ENCODE results near the gene GPR33.
A peak's percentile ranks its signal among the peaks of the same experiment; 100 is the strongest.
"Not testable (repeated sequence)": the region's sequence is repeated elsewhere in the genome, so short reads cannot be mapped to it uniquely, and the experiment has no call there.

GPR33 gene

DNA sequence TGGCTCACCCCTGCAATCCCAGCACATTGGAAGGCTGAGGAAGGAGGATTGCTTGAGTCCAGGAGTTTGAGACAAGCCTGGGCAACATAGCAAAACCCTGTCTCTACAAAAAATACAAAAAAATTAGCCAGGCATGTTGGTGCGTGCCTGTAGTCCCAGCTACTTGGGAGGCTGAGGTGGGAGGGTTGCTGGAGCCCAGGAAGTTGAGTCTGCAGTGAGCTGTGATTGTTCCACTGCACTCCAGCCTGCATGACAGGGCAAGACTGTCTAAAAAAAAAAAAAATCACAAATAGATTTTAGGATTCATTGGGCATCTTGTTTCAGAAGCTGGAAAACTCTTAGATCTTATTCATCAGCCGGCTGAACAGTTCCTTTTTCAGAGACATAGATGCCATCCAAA is 25.4 kb downstream of the GPR33 start:
- peak overlapping the region; percentile 69 for H3K27ac ChIP-seq
- DNase-seq (ENCODE audit: low read depth, low spot score): peak; percentile 55

DNA sequence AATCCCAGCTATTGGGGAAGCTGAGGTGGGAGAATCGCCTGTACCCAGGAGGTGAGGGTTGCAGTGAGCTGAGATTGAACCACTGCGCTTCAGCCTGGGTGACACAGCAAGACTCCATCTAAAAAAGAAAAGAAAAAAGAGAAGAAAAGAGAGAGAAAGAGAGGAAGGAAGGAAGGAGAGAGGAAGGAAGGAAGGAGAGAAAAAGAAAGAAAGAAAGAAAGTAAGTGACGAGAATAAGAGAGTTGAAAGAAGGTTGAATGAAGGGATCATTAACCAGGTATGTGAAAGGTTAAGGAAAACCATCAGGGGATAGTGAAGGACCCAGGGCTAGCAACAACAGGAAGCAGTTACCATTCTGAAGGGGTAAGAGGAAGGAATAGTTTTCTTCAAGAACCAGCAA is 26.3 kb downstream of the GPR33 start:
- peak overlapping the region; percentile 69 for H3K27ac ChIP-seq
- no peak for DNase-seq (ENCODE audit: low read depth, low spot score)

- peak overlapping the region; percentile 53 for H3K27ac ChIP-seq
- DNase-seq (ENCODE audit: low read depth, low spot score): no peak
Observed at GRCh38 chr14:31457665-31458659, 29.9 kb downstream of the GPR33 start.

DNA sequence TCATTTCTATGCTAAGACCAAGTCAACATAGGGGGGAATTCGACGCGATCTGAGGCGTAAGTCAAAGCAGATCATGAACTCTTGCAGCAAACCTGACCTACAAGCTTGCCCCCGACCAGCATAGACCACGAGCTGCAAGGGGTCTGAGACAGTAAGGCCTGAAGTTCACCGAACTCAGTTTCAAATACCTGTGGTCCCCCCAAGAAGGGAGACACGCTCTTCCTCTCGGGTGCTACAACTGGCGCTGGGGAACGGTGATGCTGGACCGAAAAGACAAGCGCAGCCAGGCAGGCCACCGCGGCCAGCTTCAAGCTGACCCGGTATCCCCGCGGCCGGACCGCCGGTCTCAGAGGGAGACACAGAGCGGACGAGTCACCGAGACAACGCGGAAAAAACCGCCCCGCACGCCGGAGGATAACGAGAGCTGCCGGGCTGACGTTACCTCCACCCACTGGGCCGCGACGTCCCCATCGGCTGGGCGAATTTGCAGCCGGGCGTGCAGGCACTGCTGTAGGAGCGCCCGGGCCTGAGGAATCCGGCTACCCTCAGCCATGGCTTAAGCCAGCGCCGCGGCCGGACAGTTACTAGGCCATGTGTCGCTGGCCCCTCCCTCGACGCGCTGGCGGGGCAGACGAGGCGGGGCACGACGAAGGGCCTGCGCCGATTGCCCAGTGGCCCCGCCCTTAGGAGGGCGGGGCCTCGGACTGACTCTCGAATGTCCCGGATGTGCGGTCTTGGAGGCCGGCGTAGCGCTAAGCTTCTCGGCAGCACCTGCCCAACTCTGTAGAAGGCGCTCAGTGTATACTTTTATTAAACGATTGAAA is 30.8 kb downstream of the GPR33 start, which contains the start of gene DTD2:
Gene DTD2 (minus strand): TSS at position 666 of the 824 bp plus-strand sequence. CDS start 113 bp downstream, at position 553.
- H3K27ac ChIP-seq: peak within 1 kb of the TSS; percentile 53
- DNase-seq (ENCODE audit: low read depth, low spot score): peak; percentile 58

- H3K27ac ChIP-seq: no peak overlapping the region
- DNase-seq (ENCODE audit: low read depth, low spot score): no peak
Observed at GRCh38 chr14:31449971-31450610, 37.7 kb downstream of the GPR33 start.

DNA sequence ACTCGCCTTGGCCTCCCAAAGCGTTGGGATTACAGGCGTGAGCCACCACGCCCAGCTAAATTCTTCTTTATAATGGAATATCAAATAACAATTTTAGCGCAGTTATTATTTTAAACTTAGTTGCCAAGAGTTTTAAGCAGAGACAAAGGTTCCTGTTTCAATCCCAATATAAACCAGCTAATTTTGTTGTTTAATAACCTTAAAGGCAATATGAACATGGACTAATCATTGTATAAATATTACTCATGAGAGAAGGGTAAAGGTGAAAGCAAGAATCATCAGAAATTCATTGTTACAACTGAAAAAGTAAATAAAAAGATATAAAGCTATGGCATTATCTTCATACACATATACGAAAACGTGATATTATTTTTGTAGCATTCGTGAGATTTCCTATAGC is 38.7 kb downstream of the GPR33 start:
- DNase-seq (ENCODE audit: low read depth, low spot score): no peak
- H3K27ac ChIP-seq: no peak overlapping the region

DNA sequence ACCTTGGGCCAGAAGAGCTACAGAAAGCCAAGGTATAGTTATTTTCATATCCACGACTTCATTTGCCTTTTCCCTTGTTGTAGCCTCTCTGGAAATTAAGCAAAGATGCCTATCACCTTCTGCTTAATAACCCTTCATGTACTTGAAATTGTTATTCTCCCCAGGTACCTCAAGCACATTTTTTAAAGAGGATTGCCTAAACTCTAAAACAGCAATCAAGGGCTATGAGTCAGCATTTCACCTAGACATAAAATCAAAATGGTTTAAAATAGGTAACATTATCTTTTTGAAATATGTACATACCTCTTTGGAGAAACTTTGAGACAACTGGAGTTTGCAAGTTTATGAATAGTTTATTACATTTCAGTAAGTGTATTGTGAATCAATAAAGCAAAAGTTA is 42.1 kb downstream of the GPR33 start:
- no peak for DNase-seq (ENCODE audit: low read depth, low spot score)
- H3K27ac ChIP-seq: no peak overlapping the region

DNA sequence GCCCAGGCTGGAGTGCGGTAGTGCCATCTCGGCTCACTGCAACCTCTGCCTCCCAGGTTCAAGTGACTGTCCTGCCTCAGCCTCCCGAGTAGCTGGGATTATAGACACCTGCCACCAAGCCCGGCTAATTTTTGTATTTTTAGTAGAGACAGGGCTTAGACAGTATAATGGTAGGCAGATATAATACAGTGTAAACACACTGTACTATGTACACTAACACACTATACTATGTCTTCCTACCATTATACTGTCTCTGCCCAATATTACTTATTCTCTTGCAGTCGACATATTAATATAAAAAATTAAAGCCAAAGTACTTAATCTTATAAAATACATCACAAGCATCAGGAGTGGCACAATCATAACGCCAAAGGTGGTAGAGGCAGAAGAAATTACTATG is 45.6 kb downstream of the GPR33 start:
- no peak for DNase-seq (ENCODE audit: low read depth, low spot score)
- peak overlapping the region; percentile 44 for H3K27ac ChIP-seq

DNA sequence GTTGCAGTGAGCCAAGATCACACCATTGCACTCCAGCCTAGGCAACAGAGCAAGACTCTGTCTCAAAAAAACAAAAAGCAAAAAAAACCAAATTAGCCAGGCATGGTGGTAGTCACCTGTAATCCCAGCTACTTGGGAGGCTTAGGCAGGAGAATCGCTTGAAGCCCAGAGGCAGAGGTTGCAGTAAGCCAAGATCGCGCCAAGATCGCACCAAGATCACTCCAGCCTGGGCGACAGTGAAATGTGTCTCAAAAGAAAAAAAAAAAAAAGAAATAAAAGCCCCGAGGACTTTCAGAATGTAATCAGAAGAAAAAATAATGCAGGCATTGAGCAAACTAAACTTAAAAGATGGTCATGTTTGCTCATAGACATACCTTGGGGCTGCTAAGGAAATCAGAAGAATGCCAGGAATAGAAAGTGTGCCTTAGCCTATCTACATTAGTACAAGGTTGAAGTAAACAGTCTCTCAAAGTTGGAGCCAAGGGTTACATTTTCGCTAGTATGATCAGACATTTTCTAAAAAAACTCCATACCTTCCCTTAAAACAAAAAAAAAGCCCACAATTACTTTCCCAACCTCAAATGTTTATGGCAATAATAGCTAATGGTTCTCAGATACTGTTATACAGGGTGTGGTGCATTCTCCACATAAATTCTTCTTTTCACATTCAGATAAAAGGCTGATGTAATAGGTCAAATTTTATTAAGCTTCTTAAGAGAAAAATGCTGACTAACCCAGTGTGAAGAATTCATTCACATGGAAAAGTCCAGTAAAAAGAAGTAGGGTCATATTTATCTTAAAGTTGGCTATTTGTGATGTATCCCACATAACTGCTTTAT is 46.3 kb downstream of the GPR33 start:
- H3K27ac ChIP-seq: peak overlapping the region; percentile 44

GRCh38 chr14:31440280-31440679 is 47.6 kb downstream of the GPR33 start:
- H3K27ac ChIP-seq: no peak overlapping the region
- DNase-seq (ENCODE audit: low read depth, low spot score): no peak

More for the DNA sequence above, 46.3 kb downstream of the GPR33 start:
- no peak for DNase-seq (ENCODE audit: low read depth, low spot score)

GRCh38 chr14:31439561-31439960 is 48.3 kb downstream of the GPR33 start:
- DNase-seq (ENCODE audit: low read depth, low spot score): no peak
- H3K27ac ChIP-seq: no peak overlapping the region

GRCh38 chr14:31437045-31437691 is 50.7 kb downstream of the GPR33 start:
- not testable (repeated sequence) for DNase-seq (ENCODE audit: low read depth, low spot score); H3K27ac ChIP-seq

DNA sequence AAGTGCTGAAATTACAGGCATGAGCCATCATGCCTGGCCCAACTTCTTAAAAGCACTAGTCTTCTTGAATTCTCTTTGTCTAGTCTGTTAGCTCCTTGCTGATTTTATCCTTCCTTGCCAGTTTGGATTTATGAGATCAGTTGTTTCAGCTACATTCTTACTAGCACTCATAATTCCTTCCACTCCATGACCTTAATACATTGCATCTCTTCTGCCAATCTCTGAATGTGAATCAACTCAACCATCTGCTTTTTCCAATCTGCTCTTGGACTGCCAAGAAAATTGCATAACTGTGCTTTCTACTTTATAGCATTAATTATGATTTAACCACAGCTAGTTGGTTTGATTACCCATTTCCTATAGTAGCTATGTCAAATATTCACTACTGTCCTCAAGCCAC is 52.6 kb downstream of the GPR33 start:
- no peak overlapping the region for H3K27ac ChIP-seq
- no peak for DNase-seq (ENCODE audit: low read depth, low spot score)

Measured in epithelial cell of prostate (primary cell).